Measurements from ENCODE around the gene DYTN.

DYTN gene

GRCh38 chr2:206698811-206699210 lies 19.4 kb downstream of the DYTN start:
- DNase-seq = no peak

GRCh38 chr2:206696910-206697309 lies 21.3 kb downstream of the DYTN start:
- no peak for DNase-seq

GRCh38 chr2:206693399-206694137 lies 24.6 kb downstream of the DYTN start:
- peak; percentile 18 for DNase-seq

- no peak for DNase-seq
Measured at GRCh38 chr2:206692971-206693370, 25.2 kb downstream of the DYTN start.

GRCh38 chr2:206688990-206689389 lies 29.2 kb downstream of the DYTN start:
- no peak for DNase-seq

- DNase-seq = no peak
Measured at GRCh38 chr2:206688453-206688852, 29.7 kb downstream of the DYTN start.

GRCh38 chr2:206683546-206683945 lies 34.6 kb downstream of the DYTN start:
- no peak for DNase-seq

GRCh38 chr2:206670531-206671319 lies 47.5 kb downstream of the DYTN start:
- no peak for DNase-seq

GRCh38 chr2:206665251-206665650 lies 52.9 kb downstream of the DYTN start:
- DNase-seq = no peak

GRCh38 chr2:206657087-206657486 lies 61.1 kb downstream of the DYTN start:
- no peak for DNase-seq

GRCh38 chr2:206647985-206648384 lies 70.2 kb downstream of the DYTN start:
- DNase-seq = no peak

- DNase-seq = no peak
Measured at GRCh38 chr2:206642075-206643025, 75.8 kb downstream of the DYTN start, which contains the start of gene FAM237A. FAM237A (plus strand) TSS chr2:206642487; CDS start chr2:206644237, 1,750 bp downstream.

- DNase-seq = no peak
Measured at GRCh38 chr2:206641226-206641625, 77.0 kb downstream of the DYTN start.

GRCh38 chr2:206639636-206640035 lies 78.6 kb downstream of the DYTN start:
- DNase-seq = no peak

GRCh38 chr2:206635015-206635414 lies 83.2 kb downstream of the DYTN start:
- DNase-seq = no peak

GRCh38 chr2:206631340-206631739 lies 86.9 kb downstream of the DYTN start:
- no peak for DNase-seq

- no peak for DNase-seq
Measured at GRCh38 chr2:206627632-206628031, 90.6 kb downstream of the DYTN start.

- no peak for DNase-seq
Measured at GRCh38 chr2:206626108-206626507, 92.1 kb downstream of the DYTN start.

- DNase-seq = no peak
Measured at GRCh38 chr2:206619011-206619410, 99.2 kb downstream of the DYTN start.

GRCh38 chr2:206616151-206616550 lies 102.0 kb downstream of the DYTN start:
- DNase-seq = no peak

- DNase-seq = no peak
Measured at GRCh38 chr2:206615417-206616089, 102.6 kb downstream of the DYTN start.

GRCh38 chr2:206614811-206615210 lies 103.4 kb downstream of the DYTN start:
- DNase-seq = peak; percentile 11

All from 8988T (cell line).